Adrenal gland (tissue), 5 donors: ENCODE data around the gene MUTYH.

Experiments
- POLR2A ChIP-seq, 2 donors: fragments of 450-650 bp; IDR thresholded peaks; one replicate each; pipeline ENCODE4 v1.6.1; 2017; ENCODE audit warnings: antibody characterized with exemption in 2 of 2, mild to moderate bottlenecking in 2 of 2, moderate library complexity in 1 of 2
- TF ChIP-seq, protein P1 (sequence below), 6 experiments: fragments of 450-650 bp in 4 of 6; fragments of 200-600 bp in 2 of 6; sonication (generic) in 1 of 6; IDR thresholded peaks; 1 replicate in 5 of 6; 2 replicates in 1 of 6; pipeline versions ENCODE4 v1.5.1 to v1.8.0; 2016 to 2021; ENCODE audit warnings: antibody characterized with exemption in 6 of 6, mild to moderate bottlenecking in 2 of 6, moderate library complexity in 1 of 6
- donor health status: DM: no; HTN: no; CAD: no.

DNA sequence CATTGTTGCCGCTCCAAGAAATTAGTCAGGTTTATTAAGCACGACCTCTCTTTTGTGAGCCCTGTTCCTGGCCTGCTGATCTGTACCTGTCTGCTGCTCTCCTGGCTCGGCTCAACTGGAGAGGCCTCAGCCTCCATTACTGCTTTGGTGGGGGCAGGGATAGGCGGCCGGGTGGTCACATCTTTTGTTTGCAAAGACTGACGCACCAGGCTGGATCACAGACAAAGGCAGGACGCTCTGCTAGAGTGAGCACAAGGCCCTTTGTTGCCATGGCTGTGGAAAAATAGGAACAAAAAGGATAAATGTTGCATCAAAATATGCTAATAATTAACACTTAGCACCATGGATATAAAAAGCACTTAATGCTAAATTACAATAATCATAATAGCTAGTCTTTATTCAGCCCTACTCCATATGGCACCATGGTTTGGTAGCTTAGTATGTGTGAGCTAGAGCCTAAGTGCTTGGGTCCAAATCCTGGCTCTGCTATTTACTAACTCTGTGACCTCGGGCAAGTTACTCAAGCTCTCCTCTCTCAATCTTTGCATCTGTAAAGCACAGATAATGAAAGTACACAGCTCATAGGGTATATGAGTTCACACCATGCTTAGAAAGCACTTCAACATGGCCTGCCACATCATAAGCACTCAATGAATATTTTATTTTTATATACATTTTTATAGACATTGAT, 42.4 kb downstream of the MUTYH start:
- TF ChIP-seq, protein P1, sequence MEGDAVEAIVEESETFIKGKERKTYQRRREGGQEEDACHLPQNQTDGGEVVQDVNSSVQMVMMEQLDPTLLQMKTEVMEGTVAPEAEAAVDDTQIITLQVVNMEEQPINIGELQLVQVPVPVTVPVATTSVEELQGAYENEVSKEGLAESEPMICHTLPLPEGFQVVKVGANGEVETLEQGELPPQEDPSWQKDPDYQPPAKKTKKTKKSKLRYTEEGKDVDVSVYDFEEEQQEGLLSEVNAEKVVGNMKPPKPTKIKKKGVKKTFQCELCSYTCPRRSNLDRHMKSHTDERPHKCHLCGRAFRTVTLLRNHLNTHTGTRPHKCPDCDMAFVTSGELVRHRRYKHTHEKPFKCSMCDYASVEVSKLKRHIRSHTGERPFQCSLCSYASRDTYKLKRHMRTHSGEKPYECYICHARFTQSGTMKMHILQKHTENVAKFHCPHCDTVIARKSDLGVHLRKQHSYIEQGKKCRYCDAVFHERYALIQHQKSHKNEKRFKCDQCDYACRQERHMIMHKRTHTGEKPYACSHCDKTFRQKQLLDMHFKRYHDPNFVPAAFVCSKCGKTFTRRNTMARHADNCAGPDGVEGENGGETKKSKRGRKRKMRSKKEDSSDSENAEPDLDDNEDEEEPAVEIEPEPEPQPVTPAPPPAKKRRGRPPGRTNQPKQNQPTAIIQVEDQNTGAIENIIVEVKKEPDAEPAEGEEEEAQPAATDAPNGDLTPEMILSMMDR (IDR thresholded peaks at IDR 0.05): no peak
- TF ChIP-seq POLR2A (IDR thresholded peaks at IDR 0.05): no peak
